Mesothelial cell of epicardium (in vitro differentiated cells): Measurements from ENCODE around the gene OR9Q1. TPM values are rescaled to one million over a fixed set of nuclear protein-coding genes. Genes with fewer than 3 reads are reported as not detected.

ENCODE experiments used
- DNase-seq, 2 experiments: peaks; one replicate each; pipeline ENCODE4 v3.0.0; 2021; ENCODE audit warnings: low spot score in 2 of 2; ENCODE audit not compliant: unreplicated experiment in 2 of 2
- H3K27ac Mint-ChIP-seq: 2 replicates; pipeline ENCODE4 v1.8.0; 2021; ENCODE audit warnings: mixed read lengths
- H3K27me3 Mint-ChIP-seq: 2 replicates; pipeline ENCODE4 v1.8.0; 2021; ENCODE audit warnings: low read depth, mixed read lengths
- H3K36me3 Mint-ChIP-seq: 2 replicates; pipeline ENCODE4 v1.8.0; 2021; ENCODE audit warnings: mixed read lengths
- H3K4me1 Mint-ChIP-seq: 2 replicates; pipeline ENCODE4 v1.8.0; 2021; ENCODE audit warnings: mixed read lengths
- H3K4me3 Mint-ChIP-seq: 2 replicates; pipeline ENCODE4 v1.8.0; 2021; ENCODE audit warnings: mild to moderate bottlenecking, moderate library complexity, mixed read lengths
- H3K9me3 Mint-ChIP-seq: 2 replicates; pipeline ENCODE4 v1.8.0; 2021; ENCODE audit warnings: mixed read lengths
- CTCF ChIP-seq: fragments of 200-600 bp; sonication (generic); IDR thresholded peaks from one replicate; pipeline ENCODE4 v1.5.0; 2021; ENCODE audit warnings: antibody characterized with exemption; ENCODE audit not compliant: unreplicated experiment
- total RNA-seq: library from RNA; stranded (reverse); gene quantifications from 3 replicates; pipeline ENCODE4 v1.2.1, GENCODE V29; 2021

OR9Q1 gene
- total RNA-seq, 1 donor from 2014 or later = not detected

- Mint-ChIP-seq H3K4me1 (no peaks in the 10 kb centered on the region), H3K4me3 (no peak overlapping the region), H3K27me3 (no peaks in the 10 kb centered on the region), H3K36me3 (no peaks in the 10 kb centered on the region), H3K27ac (no peak overlapping the region), H3K9me3 (no peaks in the 10 kb centered on the region)
- no peak for DNase-seq
- TF ChIP-seq CTCF = no peak
Observed at GRCh38 chr11:58177409-58178054, 153.9 kb downstream of the OR9Q1 start.

- Mint-ChIP-seq H3K27me3 (no peaks in the 10 kb centered on the region), H3K27ac (no peak overlapping the region), H3K4me1 (no peaks in the 10 kb centered on the region), H3K4me3 (no peak overlapping the region), H3K9me3 (no peaks in the 10 kb centered on the region), H3K36me3 (no peaks in the 10 kb centered on the region)
- DNase-seq = no peak
- no peak for TF ChIP-seq CTCF
Observed at GRCh38 chr11:58178444-58178843, 154.8 kb downstream of the OR9Q1 start.

- no peaks in the 10 kb centered on the region for H3K27me3 Mint-ChIP-seq
- DNase-seq = no peak
- H3K36me3 Mint-ChIP-seq = no peaks in the 10 kb centered on the region
- no peak overlapping the region for H3K4me3 Mint-ChIP-seq
- no peaks in the 10 kb centered on the region for H3K4me1 Mint-ChIP-seq
- H3K27ac Mint-ChIP-seq = no peak overlapping the region
- H3K9me3 Mint-ChIP-seq = no peaks in the 10 kb centered on the region
- no peak for TF ChIP-seq CTCF
Observed at GRCh38 chr11:58179648-58180047, 156.0 kb downstream of the OR9Q1 start.

- H3K27me3 Mint-ChIP-seq = no peaks in the 10 kb centered on the region
- H3K4me1 Mint-ChIP-seq = no peaks in the 10 kb centered on the region
Observed at GRCh38 chr11:58186938-58187337, 163.3 kb downstream of the OR9Q1 start.

GRCh38 chr11:58188770-58189169 is 165.1 kb downstream of the OR9Q1 start, which contains the start of gene OR9Q2:
Gene OR9Q2 (plus strand): TSS chr11:58189070. CDS start chr11:58190491, 1,421 bp downstream.
- no peak for DNase-seq
- Mint-ChIP-seq H3K27me3 (no peaks in the 10 kb centered on the region), H3K9me3 (no peaks in the 10 kb centered on the region), H3K4me1 (no peaks in the 10 kb centered on the region), H3K36me3 (no peaks in the 10 kb centered on the region), H3K27ac (no peak within 1 kb of the TSS), H3K4me3 (no peak within 1 kb of the TSS)
- no peak for TF ChIP-seq CTCF

More at GRCh38 chr11:58186938-58187337, 163.3 kb downstream of the OR9Q1 start:
- no peaks in the 10 kb centered on the region for H3K36me3 Mint-ChIP-seq
- H3K4me3 Mint-ChIP-seq = no peak overlapping the region
- TF ChIP-seq CTCF = no peak
- no peak for DNase-seq
- H3K27ac Mint-ChIP-seq = no peak overlapping the region
- no peaks in the 10 kb centered on the region for H3K9me3 Mint-ChIP-seq
